ENCODE measurements around the gene FOXA3.

DNA sequence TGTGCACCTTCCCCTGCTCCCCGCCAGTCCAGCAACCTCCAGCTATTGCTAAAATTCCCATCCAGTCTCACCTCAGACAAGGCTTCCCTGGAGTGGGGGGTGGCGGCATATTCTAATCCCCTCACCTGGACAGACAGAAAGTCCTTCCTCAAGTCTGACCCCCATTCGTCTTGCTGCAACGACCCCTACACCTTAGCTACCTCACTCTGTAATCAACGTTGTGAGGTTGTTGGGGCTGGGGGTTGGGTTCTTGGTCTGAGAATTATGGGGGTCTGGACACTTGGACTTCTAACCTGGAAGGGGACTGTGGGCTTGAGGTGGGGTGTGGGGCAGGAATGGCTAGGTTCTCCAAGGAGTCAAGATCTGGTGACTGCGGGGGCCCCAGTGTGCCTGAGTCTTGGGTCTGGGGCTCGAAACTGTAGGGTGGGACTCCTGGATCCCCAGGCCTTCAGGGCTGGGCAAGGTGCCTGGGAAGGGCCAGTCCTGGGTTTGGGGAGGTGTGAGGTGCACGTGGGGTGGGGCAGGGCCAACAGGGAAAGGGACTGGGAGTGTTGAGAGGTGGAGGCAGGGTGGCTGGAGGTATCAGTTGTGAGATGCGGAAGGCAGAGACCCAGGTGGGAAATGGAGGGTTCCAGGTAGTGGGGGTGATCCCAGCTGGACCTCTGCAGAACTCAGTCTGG is 1.3 kb downstream of the FOXA3 start:
- TF ChIP-seq, protein P1, sequence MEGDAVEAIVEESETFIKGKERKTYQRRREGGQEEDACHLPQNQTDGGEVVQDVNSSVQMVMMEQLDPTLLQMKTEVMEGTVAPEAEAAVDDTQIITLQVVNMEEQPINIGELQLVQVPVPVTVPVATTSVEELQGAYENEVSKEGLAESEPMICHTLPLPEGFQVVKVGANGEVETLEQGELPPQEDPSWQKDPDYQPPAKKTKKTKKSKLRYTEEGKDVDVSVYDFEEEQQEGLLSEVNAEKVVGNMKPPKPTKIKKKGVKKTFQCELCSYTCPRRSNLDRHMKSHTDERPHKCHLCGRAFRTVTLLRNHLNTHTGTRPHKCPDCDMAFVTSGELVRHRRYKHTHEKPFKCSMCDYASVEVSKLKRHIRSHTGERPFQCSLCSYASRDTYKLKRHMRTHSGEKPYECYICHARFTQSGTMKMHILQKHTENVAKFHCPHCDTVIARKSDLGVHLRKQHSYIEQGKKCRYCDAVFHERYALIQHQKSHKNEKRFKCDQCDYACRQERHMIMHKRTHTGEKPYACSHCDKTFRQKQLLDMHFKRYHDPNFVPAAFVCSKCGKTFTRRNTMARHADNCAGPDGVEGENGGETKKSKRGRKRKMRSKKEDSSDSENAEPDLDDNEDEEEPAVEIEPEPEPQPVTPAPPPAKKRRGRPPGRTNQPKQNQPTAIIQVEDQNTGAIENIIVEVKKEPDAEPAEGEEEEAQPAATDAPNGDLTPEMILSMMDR (IDR thresholded peaks at IDR 0.05; ENCODE audit: insufficient read depth, low read depth, low read length), result no peak
- no peak for TF ChIP-seq EZH2 (IDR thresholded peaks at IDR 0.05; ENCODE audit: insufficient read depth, low read length)
